ENCODE data around the gene FOXP1. TPM values are rescaled to one million over a fixed set of nuclear protein-coding genes. Genes with fewer than 3 reads are reported as not detected.

Gene FOXP1
- total and polyA plus RNA-seq, 9 of the 15 experiments (the other 6 are each of a cell fraction or from before 2014, with no cell fraction given): 7.7 to 34.5 (median 13.7) TPM

- Histone ChIP-seq H3K9ac (ENCODE audit: insufficient read depth in 1 of 2, low read depth in 2 of 2, low read length in 2 of 2) (no peak overlapping the region), H3K27ac (ENCODE audit: extremely low read depth, low read depth, low read length) (no peak overlapping the region), H3K9me3 (replicated peaks; ENCODE audit: control insufficient read depth, insufficient read depth, low read depth, low read length) (no peaks in the 10 kb centered on the region), H3K27me3 (ENCODE audit: control insufficient read depth in 2 of 2, insufficient read depth in 2 of 2, low read length in 2 of 2) (no peaks in the 10 kb centered on the region), H4K20me1 (replicated peaks; ENCODE audit: control insufficient read depth, insufficient read depth, low read length) (no peaks in the 10 kb centered on the region), H3K9me1 (ENCODE audit: control insufficient read depth, insufficient read depth, low read length) (no peaks in the 10 kb centered on the region), H3K36me3 (ENCODE audit: control insufficient read depth, insufficient read depth, low read length) (no peaks in the 10 kb centered on the region), H2AFZ (ENCODE audit: low read depth, low read length) (no peak overlapping the region), H3K4me3 (no peak overlapping the region), H3K4me1 (replicated peaks in 1 of 2; ENCODE audit: control insufficient read depth in 2 of 2, insufficient read depth in 2 of 2, low read length in 2 of 2) (no peaks in the 10 kb centered on the region), H3K4me2 (ENCODE audit: insufficient read depth, low read length) (no peak overlapping the region), H3K79me2 (ENCODE audit: control insufficient read depth, insufficient read depth, low read length) (no peaks in the 10 kb centered on the region)
- ChIA-PET CTCF (ENCODE audit: low intra/inter-chr PET ratio) (no interaction called here), POLR2A (no interaction called here)
- no peak for FAIRE-seq
- BruUV-seq (replicated peaks): no TSS peak
- intact Hi-C loops (cut with micrococcal nuclease) (no loop called here), in situ Hi-C loops (cut with MboI) (no loop called here)
- no peak for DNase-seq (ENCODE audit: extremely low read depth in 1 of 4, low spot score in 3 of 4)
- ATAC-seq: no peak
- WGBS (ENCODE audit: insufficient coverage, low coverage, missing lambda C conversion rate): 89% methylated on average over 5 of the region's 5 CpGs
- TF ChIP-seq YY1 (IDR thresholded peaks at IDR 0.05; ENCODE audit: borderline replicate concordance in 1 of 3, control insufficient read depth in 1 of 3, extremely low read depth in 1 of 3, insufficient read depth in 3 of 3, insufficient read length in 1 of 3, insufficient replicate concordance in 2 of 3, low read depth in 1 of 3, low read length in 2 of 3) (no peak), HMGXB4 (CRISPR knock-in tag; IDR thresholded peaks at IDR 0.05) (no peak), STAT5B (CRISPR knock-in tag; IDR thresholded peaks at IDR 0.05) (no peak), ZNF695 (CRISPR knock-in tag; IDR thresholded peaks at IDR 0.05) (no peak), SAP30 (IDR thresholded peaks at IDR 0.05; ENCODE audit: borderline replicate concordance, insufficient read depth, low read depth, low read length, poor library complexity, severe bottlenecking) (no peak), CTBP1 (IDR thresholded peaks at IDR 0.05; ENCODE audit: borderline replicate concordance) (no peak), HDAC6 (IDR thresholded peaks at IDR 0.05; ENCODE audit: low read depth, low read length) (no peak), ZBTB33 (CRISPR knock-in tag; IDR thresholded peaks at IDR 0.05) (no peak), TOE1 (IDR thresholded peaks at IDR 0.05; ENCODE audit: borderline replicate concordance) (no peak), TOE1 (CRISPR knock-in tag; IDR thresholded peaks at IDR 0.05; ENCODE audit: borderline replicate concordance, low read depth) (no peak), KAT2B (IDR thresholded peaks at IDR 0.05; ENCODE audit: low read depth, low read length) (no peak), ARID2 (IDR thresholded peaks at IDR 0.05) (no peak), MBD2 (IDR thresholded peaks at IDR 0.05; ENCODE audit: borderline replicate concordance, low read depth) (no peak), ARID3A (IDR thresholded peaks at IDR 0.05; ENCODE audit: borderline replicate concordance, low read depth, low read length) (no peak), HOXB6 (CRISPR knock-in tag; IDR thresholded peaks at IDR 0.05; ENCODE audit: borderline replicate concordance) (no peak), ILK (tag; IDR thresholded peaks at IDR 0.05; ENCODE audit: borderline replicate concordance, low read depth) (no peak)
Observed at GRCh38 chr3:71299160-71299559, 284.4 kb downstream of the FOXP1 start.
